Upper lobe of left lung (tissue), 6 donors: Measurements from ENCODE around the gene CYCS. TPM values are rescaled to one million over a fixed set of nuclear protein-coding genes. Genes with fewer than 3 reads are reported as not detected.

Source experiments
- ATAC-seq, 2 donors: fragments of 200-7000 bp; cut with Tn5 transposase; one replicate each; pipeline ENCODE4 v1.9.1; 2022; ENCODE audit warnings: mild to moderate bottlenecking in 2 of 2, moderate library complexity in 2 of 2; ENCODE audit not compliant: low FRiP score in 2 of 2
- DNase-seq, 2 donors: peaks; one replicate each; pipeline ENCODE4 v3.0.0-alpha.2; 2019 to 2020
- H3K27ac ChIP-seq, 4 donors: fragments of 200-600 bp; sonication (generic); one replicate each; pipeline ENCODE4 v1.5.1; 2016 to 2019
- H3K27me3 ChIP-seq, 4 donors: fragments of 200-600 bp; sonication (generic); one replicate each; pipeline ENCODE4 v1.5.1; 2017 to 2019
- H3K36me3 ChIP-seq, 4 donors: fragments of 200-600 bp; sonication (generic); one replicate each; pipeline ENCODE4 v1.5.1; 2016 to 2019
- H3K4me1 ChIP-seq, 4 donors: fragments of 200-600 bp; sonication (generic); one replicate each; pipeline ENCODE4 v1.5.1; 2018 to 2019
- H3K4me3 ChIP-seq, 4 donors: fragments of 200-600 bp; sonication (generic); one replicate each; pipeline ENCODE4 v1.5.1; 2017 to 2019; ENCODE audit warnings: mild to moderate bottlenecking in 2 of 4, moderate library complexity in 1 of 4
- H3K9me3 ChIP-seq, 4 donors: fragments of 200-600 bp; sonication (generic); one replicate each; pipeline ENCODE4 v1.5.1; 2018 to 2019
- CTCF ChIP-seq, 6 experiments: fragments of 450-650 bp in 4 of 6; fragments of 200-600 bp in 2 of 6; sonication (generic) in 2 of 6; IDR thresholded peaks; one replicate each; pipeline ENCODE4 v1.5.1; 2016 to 2019; ENCODE audit warnings: antibody characterized with exemption in 6 of 6
- EP300 ChIP-seq, 4 donors: sonication (generic); formaldehyde crosslinking; IDR thresholded peaks; one replicate each; pipeline ENCODE4 v1.5.1; 2017; ENCODE audit warnings: antibody characterized with exemption in 4 of 4, control low read depth in 2 of 4
- POLR2A ChIP-seq, 4 donors: fragments of 450-650 bp; IDR thresholded peaks; one replicate each; pipeline ENCODE4 v1.5.1; 2016 to 2017; ENCODE audit warnings: antibody characterized with exemption in 4 of 4, mild to moderate bottlenecking in 2 of 4
- POLR2AphosphoS5 ChIP-seq, 2 donors: sonication (generic); formaldehyde crosslinking; IDR thresholded peaks; one replicate each; pipeline ENCODE4 v1.5.1; 2017; ENCODE audit warnings: antibody characterized with exemption in 2 of 2
- WGBS, 2 donors: methylation state at CpG; one replicate each; pipeline ENCODE4 v1.1.5; 2017 to 2018; 5-methylcytosine and 5-hydroxymethylcytosine counted together
- total RNA-seq, 6 donors: library from RNA; depleted of rRNA in 4 of 6; stranded (reverse); fragments of >200 nt in 4 of 6; gene quantifications; one replicate each; pipeline versions ENCODE4 v1.1.0 to v1.2.1, GENCODE V29; 2016 to 2021
- donor health status: DM: no; HTN: no; CAD: no; lungs with moderate emphysema.
- donor health status: DM: no; HTN: yes; CAD: no; lungs with severe emphysema.

Gene CYCS
- total RNA-seq, 6 donors from 2014 or later, result 7.3 to 69.4 (median 33.2) TPM

- no peak for DNase-seq
- H3K9me3 ChIP-seq, result no peaks in the 10 kb centered on the region
- H3K4me1 ChIP-seq, result peaks cover 4 to 10% (median 7%) of the 10 kb centered on the region in 4 donors
- H3K27ac ChIP-seq, result no peak overlapping the region
- TF ChIP-seq CTCF (IDR thresholded peaks at IDR 0.05) (no peak), POLR2A (IDR thresholded peaks at IDR 0.05) (no peak), POLR2AphosphoS5 (IDR thresholded peaks at IDR 0.05) (no peak), EP300 (IDR thresholded peaks at IDR 0.05) (no peak)
- no peak overlapping the region for H3K4me3 ChIP-seq
- H3K36me3 ChIP-seq, result peaks cover 8 to 42% (median 32%) of the 10 kb centered on the region in 4 donors
- no peaks in the 10 kb centered on the region for H3K27me3 ChIP-seq
- no peak for ATAC-seq
Measured at GRCh38 chr7:25122373-25122772, 2.7 kb downstream of the CYCS start.

GRCh38 chr7:25121599-25121998 is 3.5 kb downstream of the CYCS start:
- Histone ChIP-seq H3K4me3 (no peak overlapping the region), H3K36me3 (peaks cover 8 to 42% (median 32%) of the 10 kb centered on the region in 4 donors), H3K4me1 (peaks cover 4 to 10% (median 7%) of the 10 kb centered on the region in 4 donors), H3K27me3 (no peaks in the 10 kb centered on the region), H3K27ac (no peak overlapping the region), H3K9me3 (no peaks in the 10 kb centered on the region)
- TF ChIP-seq EP300 (IDR thresholded peaks at IDR 0.05), result no peak
- no peak for TF ChIP-seq POLR2AphosphoS5 (IDR thresholded peaks at IDR 0.05)
- TF ChIP-seq POLR2A (IDR thresholded peaks at IDR 0.05), result no peak
- TF ChIP-seq CTCF (IDR thresholded peaks at IDR 0.05), result no peak
- 92 to 99% methylated on average over 9 of the region's 9 CpGs for WGBS, 2 donors
- ATAC-seq (no peak), DNase-seq (no peak)

- no peaks in the 10 kb centered on the region for H3K27me3 ChIP-seq
- TF ChIP-seq POLR2AphosphoS5 (IDR thresholded peaks at IDR 0.05), result no peak
- TF ChIP-seq EP300 (IDR thresholded peaks at IDR 0.05), result no peak
- ATAC-seq, result no peak
- no peak overlapping the region for H3K4me3 ChIP-seq
- no peak for DNase-seq
- H3K9me3 ChIP-seq, result no peaks in the 10 kb centered on the region
- H3K27ac ChIP-seq, result no peak overlapping the region
- H3K4me1 ChIP-seq, result peaks cover 4 to 8% (median 5%) of the 10 kb centered on the region in 4 donors
- peaks cover 8 to 42% (median 32%) of the 10 kb centered on the region in 4 donors for H3K36me3 ChIP-seq
- 96 to 98% methylated on average over 8 of the region's 8 CpGs for WGBS, 2 donors
Measured at GRCh38 chr7:25119102-25119501, 6.0 kb downstream of the CYCS start.

DNA sequence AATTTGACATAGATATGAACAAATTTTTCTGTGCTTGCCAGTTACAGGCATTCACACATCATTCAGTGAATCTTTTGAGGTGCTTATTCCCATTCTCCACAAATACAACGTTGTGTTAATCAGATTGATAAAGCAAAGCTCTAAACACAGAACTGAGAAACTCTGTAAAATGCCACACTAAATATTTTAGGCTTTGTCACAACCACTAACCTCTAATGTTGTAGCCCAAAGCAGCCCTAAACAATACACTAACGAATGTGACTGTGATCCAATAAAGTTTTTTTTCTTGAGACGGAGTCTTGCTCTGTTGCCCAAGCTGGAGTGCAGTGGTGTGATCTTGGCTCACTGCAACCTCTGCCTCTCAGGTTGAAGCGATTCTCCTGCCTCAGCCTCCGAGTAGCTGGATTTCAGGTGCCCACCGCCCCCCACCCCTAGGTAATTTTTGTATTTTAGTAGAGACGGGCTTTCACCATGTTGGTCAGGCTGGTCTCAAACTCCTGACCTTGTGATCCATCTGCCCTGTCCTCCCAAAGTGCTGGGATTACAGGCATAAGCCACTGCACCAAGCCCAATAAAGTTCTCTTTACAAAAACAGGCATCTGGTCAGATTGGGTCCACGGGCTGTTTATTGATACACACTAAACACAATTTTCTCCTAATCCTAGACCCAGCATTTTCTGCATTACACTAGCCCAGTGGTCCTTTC is 6.9 kb downstream of the CYCS start:
- Histone ChIP-seq H3K36me3 (peaks cover 7 to 42% (median 32%) of the 10 kb centered on the region in 4 donors), H3K4me1 (no peaks in the 10 kb centered on the region), H3K4me3 (no peak overlapping the region), H3K27me3 (no peaks in the 10 kb centered on the region), H3K9me3 (no peaks in the 10 kb centered on the region), H3K27ac (no peak overlapping the region)
- DNase-seq (no peak), ATAC-seq (no peak)
- no peak for TF ChIP-seq EP300 (IDR thresholded peaks at IDR 0.05)
- TF ChIP-seq POLR2AphosphoS5 (IDR thresholded peaks at IDR 0.05), result no peak
- no peak for TF ChIP-seq CTCF (IDR thresholded peaks at IDR 0.05)
- no peak for TF ChIP-seq POLR2A (IDR thresholded peaks at IDR 0.05)
- WGBS, 2 donors, result 86 to 89% methylated on average over 8 of the region's 8 CpGs

DNA sequence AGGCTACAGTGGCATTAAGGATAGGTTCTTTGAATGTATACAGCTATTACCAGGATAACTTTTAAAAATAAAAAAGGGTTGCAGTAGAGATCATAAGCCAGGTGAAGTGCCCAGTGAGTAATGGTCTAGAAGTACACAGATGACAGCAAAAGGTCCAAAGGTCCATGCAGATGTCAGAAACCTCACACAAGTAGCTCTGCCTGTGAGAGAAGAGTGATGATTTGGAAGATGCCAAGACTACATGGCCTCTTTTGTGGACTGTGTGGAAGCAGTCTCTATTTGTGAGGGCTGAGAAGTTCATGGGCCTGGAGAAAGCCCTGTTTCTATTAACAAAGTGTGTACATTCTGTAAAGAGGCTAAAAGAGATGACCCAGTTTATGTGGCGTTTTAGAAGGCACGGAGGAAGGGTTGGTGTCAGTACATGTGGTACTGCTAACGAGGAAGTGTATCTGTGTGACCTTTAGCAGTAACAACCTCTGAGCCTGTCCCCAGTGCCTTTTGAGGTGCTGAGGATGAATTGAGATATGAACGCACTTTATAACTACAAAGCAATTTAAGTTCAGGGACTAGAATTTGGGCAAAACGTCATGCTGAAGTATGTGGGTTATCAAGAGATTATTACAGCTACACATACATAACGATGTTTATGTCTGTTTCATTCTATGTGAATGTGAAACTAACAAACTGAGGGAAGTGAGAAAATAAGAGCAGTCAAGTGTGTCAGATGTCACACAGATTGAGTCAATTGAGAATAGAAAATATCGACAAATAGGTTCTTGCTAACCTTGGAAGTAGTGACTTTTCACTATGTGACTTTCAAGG is 7.6 kb downstream of the CYCS start:
- ATAC-seq, result peak in 1 of 2 donors; percentile 54
- H3K4me3 ChIP-seq, result no peak overlapping the region
- H3K27me3 ChIP-seq, result no peaks in the 10 kb centered on the region
- H3K27ac ChIP-seq, result no peak overlapping the region
- no peaks in the 10 kb centered on the region for H3K4me1 ChIP-seq
- H3K9me3 ChIP-seq, result no peaks in the 10 kb centered on the region
- H3K36me3 ChIP-seq, result peaks cover 6 to 35% (median 28%) of the 10 kb centered on the region in 4 donors
- 57 to 65% methylated on average over 7 of the region's 7 CpGs for WGBS, 2 donors
- TF ChIP-seq CTCF (IDR thresholded peaks at IDR 0.05) (no peak), POLR2AphosphoS5 (IDR thresholded peaks at IDR 0.05) (no peak)
- no peak for DNase-seq
